NOMO-1 treated with dmso at 0.1 percent for 144 hours (cell line): Measurements from ENCODE around the gene CELSR2.
"Not testable (repeated sequence)": the region's sequence is repeated elsewhere in the genome, so short reads cannot be mapped to it uniquely, and the experiment has no call there.

Experiments
- DNase-seq: peaks from one replicate; lab custom pipeline; 2025; ENCODE audit not compliant: unreplicated experiment; lab: John Stamatoyannopoulos, UW

Gene CELSR2

DNA sequence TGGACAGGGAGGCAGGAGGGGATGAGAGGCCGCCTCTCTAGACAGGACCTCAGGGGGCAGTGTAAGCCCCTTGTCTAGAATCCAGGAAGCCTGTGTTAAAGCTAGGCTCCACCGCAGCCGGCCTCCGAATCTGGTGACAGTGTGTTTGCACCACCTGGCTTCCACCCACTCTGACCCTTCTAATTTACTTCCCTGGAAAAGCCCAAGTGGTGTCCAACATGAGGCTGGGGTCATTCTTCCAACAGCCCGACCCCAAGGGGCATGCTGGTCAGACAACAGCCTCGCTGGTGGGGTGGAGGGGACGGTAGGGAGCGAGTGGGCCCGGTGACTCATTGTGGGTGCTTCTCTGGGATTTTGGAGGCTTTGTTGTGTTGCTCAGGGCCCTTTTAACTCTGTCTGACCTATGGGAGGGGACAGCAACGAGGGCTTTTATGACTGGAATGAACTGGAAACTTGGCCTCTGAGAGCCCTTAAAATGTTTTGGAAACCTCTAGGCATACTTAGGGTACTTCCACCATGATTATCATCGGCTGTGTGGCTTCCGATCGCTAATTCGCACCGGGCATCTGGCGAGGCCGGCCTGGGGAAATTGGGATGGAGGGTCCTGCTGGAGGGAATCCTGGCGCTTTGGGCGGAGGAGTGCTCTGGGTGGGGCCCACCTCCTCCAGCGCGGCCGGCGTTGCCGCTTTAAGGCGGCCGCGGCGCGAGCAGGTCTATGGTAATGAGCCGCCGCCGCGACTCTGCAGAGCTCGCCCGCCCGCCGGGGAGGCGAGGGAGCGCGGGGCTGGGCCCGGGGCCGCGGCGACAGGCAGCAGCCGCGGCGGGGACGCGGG lies at the start of gene CELSR2:
Gene CELSR2, plus strand, starts transcription at position 743 of the 833 bp plus-strand sequence. CDS start 541 bp downstream, outside the sequence.
- DNase-seq: peak; percentile 38

GRCh38 chr1:109199710-109200109 lies 49.6 kb upstream of the CELSR2 start:
- DNase-seq: no peak

- DNase-seq: no peak
These were observed 48.1 kb upstream of the CELSR2 start for GRCh38 chr1:109201123-109201703.

- DNase-seq: no peak
These were observed 44.9 kb upstream of the CELSR2 start for GRCh38 chr1:109204484-109204883.

GRCh38 chr1:109206339-109206738 lies 43.0 kb upstream of the CELSR2 start:
- DNase-seq: no peak

DNA sequence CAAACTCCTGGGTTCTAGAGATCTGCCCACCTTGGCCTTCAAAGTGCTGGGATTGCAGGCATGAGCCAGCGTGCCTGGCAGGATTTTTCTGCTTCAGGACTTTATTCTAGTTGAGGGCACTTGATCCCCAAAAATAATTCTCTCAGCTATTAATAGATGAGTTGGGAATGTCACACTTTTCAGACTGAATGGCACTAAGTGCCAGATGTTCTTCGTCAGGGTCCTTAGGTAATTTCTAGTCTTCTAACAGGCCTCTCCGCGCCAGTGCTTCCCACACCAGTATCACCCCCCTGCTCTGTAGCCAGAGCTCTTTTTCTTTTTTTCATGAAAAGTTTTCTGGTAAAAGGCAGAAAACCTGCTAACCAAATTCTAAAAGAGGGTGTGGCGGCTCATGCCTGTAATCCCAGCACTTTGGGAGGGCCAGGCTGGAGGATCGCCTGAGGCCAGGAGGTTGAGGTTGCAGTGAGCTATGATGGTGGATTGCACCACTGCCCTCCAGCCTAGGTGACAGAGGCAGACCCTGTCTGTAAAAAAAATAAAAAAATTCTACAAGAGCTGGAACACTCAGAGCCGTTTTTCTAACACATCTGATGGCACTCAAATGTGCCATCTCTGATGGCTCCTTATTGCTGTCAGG lies 41.8 kb upstream of the CELSR2 start:
- DNase-seq: no peak

DNA sequence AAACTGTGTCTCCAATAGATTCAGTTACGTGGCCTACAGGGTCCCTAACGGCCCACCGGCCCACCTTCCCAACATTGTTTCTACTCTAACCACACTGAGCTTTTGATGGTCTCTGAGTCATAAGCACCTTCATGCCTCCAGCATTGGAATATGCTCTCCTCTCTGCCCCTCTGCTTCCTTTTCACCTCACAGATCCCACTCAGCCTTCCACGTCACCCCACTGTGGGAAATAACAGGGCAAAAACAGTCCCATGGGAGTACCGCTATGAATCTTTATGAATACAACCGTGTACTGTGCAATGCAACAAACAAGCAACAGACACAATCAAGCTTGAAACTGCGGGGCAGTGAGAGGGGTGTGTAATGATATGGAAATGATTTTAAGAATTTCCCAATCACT lies 40.9 kb upstream of the CELSR2 start:
- DNase-seq: no peak

DNA sequence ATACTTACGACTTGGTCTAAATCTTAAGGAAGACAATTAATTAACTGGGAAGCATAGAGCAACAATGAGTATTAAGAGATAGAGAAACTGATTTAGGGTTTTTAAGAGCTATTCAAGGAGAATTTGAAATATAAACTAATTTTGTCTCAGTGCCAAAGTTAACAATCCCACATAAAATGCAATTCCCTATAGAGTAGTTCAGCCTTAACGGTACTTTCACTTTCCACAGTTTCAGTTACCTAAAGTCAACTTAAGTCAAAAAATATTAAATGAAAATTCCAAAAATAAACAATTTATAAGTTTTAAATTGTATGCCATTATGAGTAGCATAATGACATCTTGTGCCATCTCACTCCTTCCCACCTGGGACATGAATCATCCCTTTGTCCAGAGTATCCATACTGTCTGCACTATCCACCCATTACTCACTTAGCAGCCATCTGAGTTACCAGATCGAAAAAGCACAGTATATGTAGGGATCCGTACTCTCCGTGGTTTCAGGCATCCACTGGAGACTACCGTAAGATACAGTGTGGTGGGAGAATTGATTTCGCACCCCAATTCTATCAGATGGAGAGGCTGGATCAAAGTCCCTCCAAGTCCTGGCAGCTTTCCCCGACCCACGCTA lies 40.4 kb upstream of the CELSR2 start:
- no peak for DNase-seq

DNA sequence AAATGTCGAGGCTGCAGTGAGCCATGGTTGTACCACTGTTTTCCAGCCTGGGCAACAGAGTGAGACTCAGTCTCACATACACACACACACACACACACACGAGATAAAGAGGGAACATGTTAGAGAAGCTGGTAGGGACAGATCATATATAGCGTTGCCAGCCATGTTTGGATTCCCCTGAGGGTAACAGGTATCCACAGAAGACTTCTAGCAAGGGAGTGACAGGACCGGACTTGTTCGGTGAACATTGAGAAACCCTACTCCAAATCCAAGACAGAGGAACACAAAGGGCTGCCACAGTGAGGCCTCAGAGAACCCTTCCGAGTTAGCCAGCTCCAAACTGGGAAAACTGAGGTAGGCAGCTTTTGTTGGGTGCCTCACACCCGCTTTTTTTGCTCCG lies 39.3 kb upstream of the CELSR2 start:
- DNase-seq: no peak

GRCh38 chr1:109213345-109213823 lies 36.0 kb upstream of the CELSR2 start:
- DNase-seq: no peak

GRCh38 chr1:109213824-109214693 lies 35.3 kb upstream of the CELSR2 start, which contains the start of gene SARS1:
Gene SARS1 (plus strand): TSS chr1:109213918. CDS start chr1:109213993, 75 bp downstream.
- peak; percentile 75 for DNase-seq

DNA sequence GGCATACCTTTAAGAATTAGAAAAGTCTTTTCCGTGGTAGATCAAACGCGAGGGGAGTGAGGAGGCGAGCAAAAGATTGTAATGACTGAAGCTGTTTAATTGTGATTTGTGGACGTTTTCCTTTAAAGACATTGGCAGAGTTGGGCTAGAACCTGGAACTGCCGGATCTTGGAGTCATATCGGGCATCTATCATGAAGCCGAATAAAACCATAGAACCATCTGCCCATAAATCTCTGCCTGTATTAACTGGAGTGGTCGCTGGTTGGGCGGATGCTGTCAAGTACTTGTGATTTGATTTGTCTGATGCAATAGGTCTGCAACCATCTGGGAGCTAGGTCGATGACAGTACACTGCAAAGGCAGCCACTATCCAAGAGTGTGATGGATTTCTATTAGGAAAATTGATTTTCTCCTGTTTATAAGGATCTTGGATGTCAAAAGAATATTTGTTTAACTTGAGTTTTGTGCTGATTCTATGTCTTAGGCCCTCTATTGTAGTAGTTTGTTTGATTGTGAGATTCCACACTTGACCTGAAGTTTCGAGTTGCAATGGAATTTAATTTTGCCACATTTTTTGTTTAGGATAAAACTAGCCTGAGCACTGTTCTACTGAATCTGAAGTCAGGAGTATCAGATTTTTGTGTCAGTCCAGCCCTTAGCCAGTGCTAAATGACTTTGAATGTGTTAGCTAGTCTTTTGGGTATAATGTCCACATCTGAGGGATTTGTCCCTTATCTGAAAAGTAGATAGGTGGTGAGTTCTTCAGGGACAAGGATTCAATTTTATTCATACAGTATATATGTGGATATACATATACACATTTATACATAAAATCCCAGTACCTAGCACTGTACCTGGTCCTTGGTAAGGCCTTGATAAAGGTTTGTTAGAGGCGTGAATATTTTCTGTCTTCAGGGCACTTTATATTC lies 34.4 kb upstream of the CELSR2 start:
- DNase-seq: peak; percentile 13

DNA sequence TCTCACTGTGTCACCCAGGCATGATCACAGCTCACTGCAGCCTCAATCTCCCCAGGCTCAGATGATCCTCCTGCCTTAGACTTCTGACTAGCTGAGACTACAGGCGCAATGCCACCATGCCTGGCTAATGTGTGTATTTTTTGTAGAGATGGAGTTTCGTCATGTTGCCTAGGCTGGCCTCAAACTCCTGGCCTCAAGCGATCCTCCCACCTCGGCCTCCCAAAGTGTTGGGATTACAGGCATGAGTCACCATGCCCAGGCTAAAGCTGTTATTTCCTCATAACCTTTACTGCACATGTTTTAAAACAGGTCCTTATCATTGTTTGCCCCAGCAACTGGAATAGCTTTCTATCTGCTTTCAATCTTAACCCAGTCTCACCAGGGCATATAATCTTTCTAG lies 32.7 kb upstream of the CELSR2 start:
- no peak for DNase-seq

- DNase-seq: no peak
These were observed 30.8 kb upstream of the CELSR2 start for GRCh38 chr1:109218516-109218915.

GRCh38 chr1:109221201-109221600 lies 28.1 kb upstream of the CELSR2 start:
- DNase-seq: not testable (repeated sequence)

GRCh38 chr1:109225308-109225707 lies 24.0 kb upstream of the CELSR2 start:
- DNase-seq: no peak

DNA sequence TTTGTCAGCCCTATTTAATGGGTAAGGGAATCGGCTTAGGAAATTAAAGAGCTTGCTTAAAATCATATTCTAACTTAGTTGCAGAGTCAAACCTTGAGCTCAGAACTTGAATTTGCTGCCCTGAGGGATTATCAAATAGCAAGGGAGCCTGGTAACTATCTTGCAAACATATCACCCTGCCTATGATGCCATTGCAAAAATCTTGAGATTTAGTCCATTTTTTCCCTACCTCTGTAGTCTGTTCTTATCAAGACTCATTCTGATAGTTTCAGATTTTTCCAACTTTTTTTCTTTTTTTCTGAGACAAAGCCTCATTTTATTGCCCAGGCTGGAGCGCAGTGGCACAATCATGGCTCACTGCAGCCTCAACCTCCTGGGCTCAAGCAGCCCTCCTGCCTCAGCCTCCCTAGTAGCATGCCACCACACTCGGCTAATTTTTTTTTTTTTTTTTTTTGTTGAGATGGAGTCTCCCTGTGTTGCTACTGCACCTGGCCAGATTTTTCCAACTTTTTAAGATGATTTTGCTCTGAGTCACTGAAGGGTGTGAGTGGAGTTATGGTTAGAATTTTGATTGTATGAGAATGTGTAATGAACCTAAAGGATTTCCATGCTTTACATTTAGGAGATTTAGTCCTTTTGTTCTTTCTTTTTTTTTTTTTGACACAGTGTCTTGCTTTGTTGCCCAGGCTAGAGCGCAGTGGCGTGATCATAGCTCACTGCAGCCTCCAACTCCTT lies 23.5 kb upstream of the CELSR2 start:
- no peak for DNase-seq

DNA sequence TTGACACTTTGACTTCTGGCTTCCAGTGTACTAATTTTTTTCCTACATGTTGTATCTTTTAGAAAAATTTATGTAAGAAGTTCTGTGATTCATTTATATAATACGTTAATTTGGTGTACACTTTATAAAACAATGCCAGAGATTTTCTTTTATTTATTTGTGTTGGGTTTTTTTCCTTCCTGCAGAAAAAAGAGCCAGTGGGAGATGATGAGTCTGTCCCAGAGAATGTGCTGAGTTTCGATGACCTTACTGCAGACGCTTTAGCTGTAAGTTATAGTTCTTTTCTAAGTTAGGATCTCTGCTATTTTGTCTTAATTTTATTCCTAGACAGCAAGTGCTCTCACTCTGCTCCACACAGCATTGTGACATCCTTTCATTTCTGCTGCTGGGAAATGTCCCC lies 21.2 kb upstream of the CELSR2 start:
- DNase-seq: no peak
